Measurements from ENCODE around the gene MYOM1. TPM values are rescaled to one million over a fixed set of nuclear protein-coding genes. Genes with fewer than 3 reads are reported as not detected.

The MYOM1 gene
- total RNA-seq, 1 donor from 2014 or later, result 2.5 TPM

DNA sequence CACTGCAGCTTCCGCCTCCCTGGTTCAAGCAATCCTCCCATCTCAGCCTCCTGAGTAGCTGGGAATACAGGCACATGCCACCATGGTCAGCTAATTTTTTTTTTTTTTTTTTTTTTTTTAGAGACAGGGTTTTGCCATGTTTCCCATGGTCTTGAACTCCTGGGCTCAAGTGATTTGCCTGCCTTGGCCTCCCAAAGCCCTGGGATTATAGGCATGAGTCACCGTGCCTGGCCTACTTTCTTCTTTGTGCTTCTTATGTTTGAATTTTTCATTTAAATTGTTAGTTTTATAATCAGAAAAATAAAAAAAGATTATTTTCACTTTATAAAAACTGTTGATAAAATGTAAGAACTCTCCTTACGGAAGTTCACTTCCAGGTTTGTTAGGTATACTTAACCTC is 105.3 kb downstream of the MYOM1 start:
- TF ChIP-seq, protein P1, sequence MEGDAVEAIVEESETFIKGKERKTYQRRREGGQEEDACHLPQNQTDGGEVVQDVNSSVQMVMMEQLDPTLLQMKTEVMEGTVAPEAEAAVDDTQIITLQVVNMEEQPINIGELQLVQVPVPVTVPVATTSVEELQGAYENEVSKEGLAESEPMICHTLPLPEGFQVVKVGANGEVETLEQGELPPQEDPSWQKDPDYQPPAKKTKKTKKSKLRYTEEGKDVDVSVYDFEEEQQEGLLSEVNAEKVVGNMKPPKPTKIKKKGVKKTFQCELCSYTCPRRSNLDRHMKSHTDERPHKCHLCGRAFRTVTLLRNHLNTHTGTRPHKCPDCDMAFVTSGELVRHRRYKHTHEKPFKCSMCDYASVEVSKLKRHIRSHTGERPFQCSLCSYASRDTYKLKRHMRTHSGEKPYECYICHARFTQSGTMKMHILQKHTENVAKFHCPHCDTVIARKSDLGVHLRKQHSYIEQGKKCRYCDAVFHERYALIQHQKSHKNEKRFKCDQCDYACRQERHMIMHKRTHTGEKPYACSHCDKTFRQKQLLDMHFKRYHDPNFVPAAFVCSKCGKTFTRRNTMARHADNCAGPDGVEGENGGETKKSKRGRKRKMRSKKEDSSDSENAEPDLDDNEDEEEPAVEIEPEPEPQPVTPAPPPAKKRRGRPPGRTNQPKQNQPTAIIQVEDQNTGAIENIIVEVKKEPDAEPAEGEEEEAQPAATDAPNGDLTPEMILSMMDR (IDR thresholded peaks at IDR 0.05), result no peak
- no peaks in the 10 kb centered on the region for H3K9me3 ChIP-seq
- ATAC-seq (no peak), DNase-seq (no peak)
- H3K36me3 ChIP-seq, result no peaks in the 10 kb centered on the region
- H3K4me3 ChIP-seq, result no peak overlapping the region
- H3K27ac ChIP-seq, result no peak overlapping the region
- peaks cover 12% of the 10 kb centered on the region for H3K4me1 ChIP-seq
- intact Hi-C loops (cut with DNase I), result no loop called here
- no peaks in the 10 kb centered on the region for H3K27me3 ChIP-seq

DNA sequence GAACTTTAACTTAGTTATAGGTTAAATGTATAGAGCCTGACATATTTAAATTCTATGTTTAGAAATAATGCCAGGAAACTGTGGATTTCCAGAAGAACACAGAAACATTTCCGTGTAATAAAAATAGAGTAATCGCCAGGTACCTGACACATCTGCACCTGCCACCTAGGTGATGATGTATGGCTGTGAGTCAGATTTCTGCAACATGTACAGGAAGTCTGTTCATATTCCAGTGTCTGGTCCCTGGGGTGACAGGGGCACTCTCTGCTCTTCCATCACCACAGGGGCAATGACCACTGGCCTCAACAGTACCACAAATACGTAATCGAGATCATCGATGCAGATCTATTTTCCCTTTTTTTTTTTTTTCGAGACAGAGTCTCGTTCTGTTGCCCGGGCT is 105.7 kb downstream of the MYOM1 start:
- H3K9me3 ChIP-seq, result no peaks in the 10 kb centered on the region
- no peaks in the 10 kb centered on the region for H3K36me3 ChIP-seq
- peaks cover 12% of the 10 kb centered on the region for H3K4me1 ChIP-seq
- no peak for DNase-seq
- intact Hi-C loops (cut with DNase I), result no loop called here
- ATAC-seq, result no peak
- H3K27ac ChIP-seq, result no peak overlapping the region
- TF ChIP-seq, protein P1 (IDR thresholded peaks at IDR 0.05), result no peak
- no peaks in the 10 kb centered on the region for H3K27me3 ChIP-seq
- no peak overlapping the region for H3K4me3 ChIP-seq

DNA sequence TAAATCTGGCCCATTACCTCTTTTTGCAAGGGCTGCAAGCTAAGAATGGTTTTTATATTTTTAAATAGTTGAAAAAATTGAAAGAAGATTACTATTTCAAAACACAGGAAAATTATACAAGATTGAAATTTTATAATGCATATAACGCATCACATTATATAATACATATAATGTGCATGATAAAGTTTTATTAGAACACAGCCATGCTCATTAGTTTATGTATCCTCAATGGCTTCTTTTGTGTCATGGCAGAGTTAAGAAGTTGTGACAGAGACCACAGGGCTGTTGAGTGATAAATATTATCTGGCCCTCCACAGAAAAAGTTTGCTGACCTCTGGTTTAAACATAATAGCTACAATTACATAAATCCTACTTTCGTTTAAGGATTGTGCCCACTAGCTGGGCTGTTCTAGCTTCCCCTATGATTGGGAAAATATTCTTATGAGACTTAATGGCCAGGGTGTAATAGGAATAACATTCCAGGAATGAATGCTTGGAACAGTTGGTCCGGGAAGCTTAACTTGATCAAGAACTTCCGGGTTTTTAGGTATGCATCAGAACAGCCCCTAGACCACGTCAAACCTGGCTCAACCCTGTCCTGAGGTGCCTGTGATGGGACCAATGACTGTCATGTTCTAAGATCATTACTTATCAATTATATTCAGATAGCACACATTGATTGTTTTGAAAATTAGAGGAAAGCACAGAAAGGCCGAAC is 108.1 kb downstream of the MYOM1 start:
- peak; percentile 64 for ATAC-seq
- intact Hi-C loops (cut with DNase I), result no loop called here
- H3K27ac ChIP-seq, result no peak overlapping the region

DNA sequence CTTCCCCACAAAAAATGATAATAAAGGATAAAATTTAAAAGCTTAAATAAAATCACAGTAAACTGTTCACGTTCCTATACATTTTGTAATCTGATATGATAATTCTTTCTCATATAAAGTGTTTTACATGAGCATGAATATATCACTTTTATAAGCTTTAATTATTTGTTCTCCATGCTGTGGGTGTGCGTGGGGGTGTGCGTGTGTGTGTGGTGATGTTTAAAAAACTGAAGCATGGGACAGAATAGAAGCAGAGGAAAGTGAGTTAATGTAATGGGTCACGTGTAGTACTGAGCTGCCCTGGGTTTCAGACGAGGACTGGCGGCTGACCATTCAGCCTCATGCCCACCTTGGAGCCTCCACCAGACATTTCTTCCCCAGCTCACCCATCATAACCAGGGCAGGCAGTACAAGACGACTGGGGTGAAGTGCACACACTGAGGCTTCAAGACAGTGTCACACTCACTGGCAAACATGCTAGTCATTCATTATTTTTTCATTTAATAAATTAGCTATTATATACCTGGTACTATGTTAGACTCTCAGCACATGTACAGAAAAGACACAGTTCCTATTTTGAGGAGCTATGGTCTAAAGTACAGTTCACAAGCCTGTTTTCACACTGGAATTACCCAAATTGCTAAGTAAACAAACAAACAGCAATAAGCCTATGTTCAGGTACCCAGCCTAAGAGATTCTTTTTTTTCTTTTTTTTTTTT is 109.6 kb downstream of the MYOM1 start:
- DNase-seq (no peak), ATAC-seq (no peak)

More for the DNA sequence above, 108.1 kb downstream of the MYOM1 start:
- no peaks in the 10 kb centered on the region for H3K9me3 ChIP-seq
- H3K27me3 ChIP-seq, result no peaks in the 10 kb centered on the region
- peaks cover 1% of the 10 kb centered on the region for H3K4me1 ChIP-seq
- TF ChIP-seq, protein P1 (IDR thresholded peaks at IDR 0.05), result no peak
- H3K4me3 ChIP-seq, result no peak overlapping the region
- no peaks in the 10 kb centered on the region for H3K36me3 ChIP-seq
- no peak for DNase-seq

DNA sequence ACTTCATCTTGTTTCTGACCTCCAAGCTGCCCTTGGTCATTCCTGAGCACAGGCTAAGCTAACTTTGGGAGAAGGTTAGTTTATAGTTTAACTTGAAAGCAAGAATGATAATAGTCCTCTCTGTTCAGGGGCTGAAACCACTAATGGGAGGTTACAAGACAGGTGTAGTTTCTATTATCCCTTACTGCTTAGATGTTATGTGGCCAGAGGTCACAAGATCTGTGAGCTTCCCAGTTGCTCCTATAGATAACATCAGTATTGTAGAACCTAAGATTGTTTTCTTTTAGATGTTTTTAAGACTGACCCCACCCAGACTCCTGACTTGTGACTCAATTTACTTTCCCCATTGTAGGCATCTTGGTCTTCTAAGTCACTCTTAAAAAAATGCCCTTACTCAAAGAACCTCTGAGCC is 112.0 kb downstream of the MYOM1 start:
- Histone ChIP-seq H3K36me3 (no peaks in the 10 kb centered on the region), H3K9me3 (no peaks in the 10 kb centered on the region), H3K4me3 (no peak overlapping the region), H3K27me3 (no peaks in the 10 kb centered on the region), H3K4me1 (peaks cover 7% of the 10 kb centered on the region), H3K27ac (no peak overlapping the region)
- no peak for DNase-seq
- intact Hi-C loops (cut with DNase I), result no loop called here
- no peak for ATAC-seq
- TF ChIP-seq, protein P1 (IDR thresholded peaks at IDR 0.05), result no peak

More for the DNA sequence above, 109.6 kb downstream of the MYOM1 start:
- Histone ChIP-seq H3K4me3 (no peak overlapping the region), H3K9me3 (no peaks in the 10 kb centered on the region), H3K27me3 (no peaks in the 10 kb centered on the region), H3K36me3 (no peaks in the 10 kb centered on the region), H3K4me1 (no peaks in the 10 kb centered on the region), H3K27ac (no peak overlapping the region)
- TF ChIP-seq, protein P1 (IDR thresholded peaks at IDR 0.05), result no peak
- intact Hi-C loops (cut with DNase I), result no loop called here

All from upper lobe of right lung (tissue), 1 donor.